HG02798 (cell line): Measurements from ENCODE around the gene AGMO.

Experiments
- ATAC-seq: cut with Tn5 transposase; IDR thresholded peaks from one replicate; pipeline ENCODE4 v1.9.1; 2021; ENCODE audit warnings: mild to moderate bottlenecking; ENCODE audit not compliant: unreplicated experiment, poor library complexity

Gene AGMO

DNA sequence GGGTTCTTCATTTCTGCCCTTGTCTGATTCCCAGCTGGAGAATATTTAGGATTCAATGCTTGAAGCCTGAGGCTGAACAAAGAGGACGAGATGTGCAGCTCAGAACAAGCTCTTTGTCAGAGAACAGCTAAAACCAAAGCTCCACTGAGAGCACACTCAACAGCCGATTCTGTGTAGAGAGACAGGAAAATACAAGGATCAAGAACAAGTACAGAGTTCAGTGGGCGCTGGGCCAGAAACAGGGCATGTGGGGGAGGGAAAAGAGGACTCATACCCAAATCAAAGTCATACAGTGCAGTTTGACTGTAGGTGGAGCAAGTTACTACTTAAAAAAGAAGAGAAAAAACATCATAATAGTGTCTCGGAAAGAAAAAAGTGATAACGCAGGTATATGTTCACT, at the start of gene AGMO:
TSS of gene AGMO (minus strand) at position 181 of the 400 bp plus-strand sequence.
- ATAC-seq: no peak

DNA sequence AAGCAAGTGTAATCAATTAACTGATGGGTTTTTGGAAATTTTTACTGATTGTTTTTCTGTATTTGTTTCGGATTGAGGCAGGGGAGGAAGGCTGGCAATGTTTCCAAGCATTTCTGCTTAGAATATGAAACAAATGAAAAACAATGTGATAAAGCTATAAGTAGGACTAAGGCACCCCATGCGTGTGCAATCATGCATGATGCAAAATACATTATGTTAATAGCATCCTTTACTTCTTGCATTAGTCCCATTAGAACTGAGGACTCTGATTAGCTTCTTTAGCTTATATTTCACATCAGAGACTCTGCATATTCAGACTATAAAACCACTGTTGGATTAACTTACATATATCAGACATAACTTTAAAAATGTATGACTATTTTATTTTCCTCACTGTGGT, 48.7 kb upstream of the AGMO start:
- no peak for ATAC-seq

DNA sequence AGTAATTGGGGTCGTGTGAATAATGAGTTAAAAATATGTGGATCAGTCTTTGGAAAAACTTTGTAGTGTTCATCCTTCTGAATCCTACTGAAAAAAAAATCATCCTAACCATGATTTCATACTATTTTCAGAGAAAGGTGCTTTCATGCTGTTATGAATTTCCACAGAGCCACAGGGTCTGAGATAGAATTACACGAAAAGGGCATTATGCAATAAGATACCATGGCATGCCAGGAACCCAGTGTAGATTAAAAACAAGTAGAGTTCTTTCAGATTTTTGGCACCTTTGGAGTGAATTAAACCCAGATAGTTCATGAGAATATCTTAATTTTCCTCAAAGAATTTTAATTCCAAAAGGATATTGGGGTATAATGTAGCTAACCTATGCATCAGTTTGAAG, 47.5 kb upstream of the AGMO start:
- no peak for ATAC-seq

GRCh38 chr7:15607529-15608210, 45.9 kb upstream of the AGMO start:
- no peak for ATAC-seq

DNA sequence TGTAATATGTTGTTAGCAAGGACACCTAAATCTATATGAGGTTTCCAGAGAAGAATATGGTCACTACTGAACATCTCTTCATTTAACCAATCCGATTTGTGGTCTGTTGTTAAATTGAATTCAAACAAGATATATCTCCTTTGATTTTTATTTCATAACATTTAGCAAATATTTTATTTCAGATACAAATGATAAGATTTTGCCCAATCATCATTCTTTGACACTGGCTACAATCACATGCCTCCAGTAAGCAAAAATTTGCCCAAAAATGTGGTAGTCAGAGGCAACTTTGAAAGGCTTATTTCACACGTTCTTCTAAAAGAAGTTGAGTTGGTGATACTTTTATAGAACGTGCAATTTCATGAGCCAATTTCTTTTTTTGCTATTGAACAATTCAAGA, 44.7 kb upstream of the AGMO start:
- ATAC-seq: no peak

DNA sequence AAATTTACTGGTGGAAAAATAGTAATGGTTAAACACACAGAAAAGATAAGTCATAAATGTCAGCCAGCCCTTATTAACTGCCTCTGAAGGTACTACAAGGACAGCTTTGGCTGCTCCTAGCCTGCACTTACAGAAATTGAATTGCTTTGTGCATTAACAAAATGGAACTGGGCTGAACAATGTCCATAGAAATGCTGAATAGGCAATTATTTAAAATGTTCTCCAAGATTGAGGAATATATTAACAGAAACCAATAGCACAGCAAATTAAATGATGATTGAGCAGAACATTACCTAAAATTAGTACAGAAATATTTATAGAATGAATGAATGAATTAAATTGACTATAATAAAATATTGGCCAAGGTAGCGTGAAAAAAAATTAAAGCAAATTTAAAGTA, 42.4 kb upstream of the AGMO start:
- no peak for ATAC-seq

- ATAC-seq: no peak
Measured at GRCh38 chr7:15603124-15603523, 41.3 kb upstream of the AGMO start.

DNA sequence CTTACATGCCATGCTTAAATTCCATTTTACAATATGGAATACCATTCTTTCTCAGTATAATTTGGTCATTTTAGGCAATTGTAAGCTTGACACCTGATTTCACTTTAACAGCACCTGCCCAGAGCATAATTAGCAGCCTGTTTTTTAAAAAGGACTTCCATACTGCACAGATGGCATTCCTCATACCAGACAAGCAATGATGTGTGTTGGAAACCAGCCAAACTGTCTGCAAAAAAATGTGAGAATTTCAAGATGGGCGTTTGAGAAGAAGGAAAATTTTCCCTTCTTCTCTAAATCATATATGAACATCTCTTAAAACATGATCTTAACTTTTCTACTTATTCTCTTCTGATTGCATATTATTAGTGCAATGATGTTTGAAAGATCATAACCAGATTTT, 40.4 kb upstream of the AGMO start:
- ATAC-seq: no peak

DNA sequence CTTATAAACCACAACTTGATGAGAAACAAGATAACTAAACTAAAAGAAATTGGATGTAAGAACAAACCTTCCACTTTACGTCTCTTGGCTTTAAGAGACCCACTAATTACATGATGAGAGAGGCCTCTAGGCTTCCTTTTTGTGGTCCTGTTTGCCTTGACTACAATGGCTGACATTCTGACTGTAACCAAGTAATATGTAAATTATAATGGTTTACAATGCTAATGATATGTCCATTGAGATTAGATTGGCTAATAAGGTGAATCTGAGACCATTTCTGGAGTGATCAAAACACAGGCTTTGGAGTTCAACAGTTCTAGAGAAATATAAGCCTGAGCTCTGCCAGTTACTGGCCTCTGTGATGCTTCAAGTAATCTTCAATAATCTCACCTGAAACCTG, 39.4 kb upstream of the AGMO start:
- ATAC-seq: no peak

- ATAC-seq: no peak
Measured at GRCh38 chr7:15600298-15600697, 38.5 kb upstream of the AGMO start.

GRCh38 chr7:15594461-15594860, 32.6 kb upstream of the AGMO start:
- no peak for ATAC-seq

- no peak for ATAC-seq
Measured at GRCh38 chr7:15593382-15593781, 31.6 kb upstream of the AGMO start.

- no peak for ATAC-seq
Measured at GRCh38 chr7:15586266-15586665, 24.5 kb upstream of the AGMO start.

- ATAC-seq: no peak
Measured at GRCh38 chr7:15584575-15584974, 22.8 kb upstream of the AGMO start.

DNA sequence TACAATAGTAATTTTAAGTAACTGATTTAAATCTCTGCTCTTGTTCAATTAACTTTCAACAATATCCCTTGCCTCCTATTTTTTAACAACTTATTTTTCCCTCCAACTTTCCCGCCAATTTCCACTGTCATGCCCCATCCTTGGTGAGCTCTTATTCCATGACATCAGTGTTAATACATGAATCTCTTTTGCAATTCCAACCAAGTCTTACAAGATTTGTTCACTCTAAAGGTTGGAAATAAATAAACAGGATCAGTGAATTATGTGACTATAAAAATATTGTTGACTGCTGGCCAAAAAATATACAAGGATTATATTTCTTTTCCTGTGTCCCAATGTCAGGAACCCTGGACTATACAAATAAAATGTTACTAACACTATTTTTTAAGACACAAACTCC, 21.0 kb upstream of the AGMO start:
- ATAC-seq: no peak

DNA sequence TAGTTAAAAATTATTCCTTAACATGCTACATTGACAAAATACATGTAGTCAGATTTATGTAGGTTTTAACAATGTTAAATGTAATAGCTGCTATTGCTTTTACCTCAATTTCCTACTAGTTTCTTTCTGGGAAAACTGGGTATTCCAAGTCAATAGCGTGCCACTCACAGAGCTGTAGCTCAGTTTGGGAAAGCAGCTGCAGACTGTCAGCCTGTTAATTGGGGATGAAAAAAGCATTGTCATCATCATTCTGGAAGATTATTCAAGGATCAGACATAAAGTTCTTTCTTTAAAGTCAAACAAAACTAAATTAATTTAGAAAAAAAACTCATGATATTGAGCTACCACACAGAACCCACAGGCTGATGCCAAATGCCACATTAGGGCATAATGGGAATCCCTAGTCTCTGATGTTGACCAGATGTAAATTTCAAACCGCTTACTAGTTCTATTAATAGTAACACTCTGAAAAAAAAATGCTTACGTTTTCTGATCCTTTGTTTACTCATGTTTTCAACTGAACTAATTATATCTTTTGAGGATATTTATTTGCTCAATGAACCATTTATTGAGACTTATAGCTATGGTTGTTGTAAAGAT, 19.6 kb upstream of the AGMO start:
- ATAC-seq: no peak

DNA sequence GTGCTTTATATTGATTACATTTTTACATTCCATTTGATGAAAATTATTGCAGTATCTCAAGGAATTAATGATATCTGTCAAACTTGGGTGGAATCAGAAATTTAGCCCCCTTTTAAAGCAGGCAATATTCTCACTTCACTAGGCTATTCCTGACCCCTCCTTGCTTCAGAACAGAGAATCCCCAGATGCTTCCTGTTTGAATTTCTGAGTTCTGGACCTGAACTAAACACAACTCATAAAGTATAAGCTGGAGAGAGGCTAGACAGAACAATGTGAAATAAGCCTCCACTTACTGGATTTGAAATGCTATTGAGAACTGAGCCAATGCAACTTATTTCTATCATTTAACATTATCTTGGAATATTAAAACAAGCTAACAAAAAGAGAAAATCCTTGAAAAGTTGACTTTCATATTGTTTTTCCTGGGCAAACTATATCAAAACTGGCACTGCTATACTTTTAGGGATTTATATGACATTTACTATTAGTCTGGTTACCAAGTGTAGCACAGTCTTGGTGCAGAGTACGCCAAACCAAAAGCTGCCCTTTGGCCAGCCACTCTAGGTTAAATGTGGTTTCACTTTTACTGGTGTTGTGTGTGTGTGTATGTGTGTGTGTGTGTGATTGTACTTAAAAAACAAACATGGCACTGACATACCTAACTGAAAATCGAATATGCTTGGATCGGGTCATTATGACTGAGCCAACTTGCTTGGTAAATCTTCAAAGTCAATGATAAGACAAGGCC, 19.0 kb upstream of the AGMO start:
- ATAC-seq: no peak

- no peak for ATAC-seq
Measured at GRCh38 chr7:15577600-15577999, 15.8 kb upstream of the AGMO start.

GRCh38 chr7:15571301-15571878, 9.6 kb upstream of the AGMO start:
- ATAC-seq: no peak

- ATAC-seq: no peak
Measured at GRCh38 chr7:15567652-15568051, 5.8 kb upstream of the AGMO start.

DNA sequence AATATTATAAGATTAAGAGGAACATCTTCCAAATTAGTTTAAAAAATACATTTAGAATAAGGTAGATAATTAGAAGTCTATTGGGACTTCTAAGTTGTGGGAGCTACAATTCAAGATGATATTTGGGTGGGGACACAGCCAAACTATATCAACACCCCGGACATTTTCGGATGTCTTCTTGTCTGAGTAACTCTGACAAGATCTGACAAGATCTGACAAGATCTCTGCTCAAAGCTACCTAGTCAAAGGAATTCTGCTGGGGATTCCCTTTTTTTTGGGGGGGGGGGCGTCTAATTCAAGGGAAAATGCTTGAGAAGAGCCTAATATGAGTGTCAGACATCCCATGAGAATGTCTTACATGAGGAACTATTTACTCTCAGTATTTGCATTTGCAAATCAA, 5.2 kb upstream of the AGMO start:
- ATAC-seq: no peak
